ENCODE results near the gene ZSCAN5B. TPM values are rescaled to one million over a fixed set of nuclear protein-coding genes. Genes with fewer than 3 reads are reported as not detected.

ZSCAN5B gene
- total RNA-seq, 1 donor, result not detected

- no peak overlapping the region for H3K4me3 ChIP-seq (ENCODE audit: low read depth, low read length)
- TF ChIP-seq CTCF (IDR thresholded peaks at IDR 0.05; ENCODE audit: insufficient read depth, low read depth, low read length), result no peak
- no peak for DNase-seq (ENCODE audit: low read depth)
Measured at GRCh38 chr19:56174550-56174949, 23.0 kb downstream of the ZSCAN5B start.

- no peak overlapping the region for H3K4me3 ChIP-seq (ENCODE audit: low read depth, low read length)
- DNase-seq (ENCODE audit: low read depth), result no peak
Measured at GRCh38 chr19:56174086-56174485, 23.5 kb downstream of the ZSCAN5B start.

GRCh38 chr19:56170261-56170660, 27.3 kb downstream of the ZSCAN5B start:
- H3K4me3 ChIP-seq (ENCODE audit: low read depth, low read length), result no peak overlapping the region
- DNase-seq (ENCODE audit: low read depth), result no peak
- TF ChIP-seq CTCF (IDR thresholded peaks at IDR 0.05; ENCODE audit: insufficient read depth, low read depth, low read length), result no peak

More at GRCh38 chr19:56174086-56174485, 23.5 kb downstream of the ZSCAN5B start:
- TF ChIP-seq CTCF (IDR thresholded peaks at IDR 0.05; ENCODE audit: insufficient read depth, low read depth, low read length), result no peak

GRCh38 chr19:56167064-56167578, 30.5 kb downstream of the ZSCAN5B start:
- peak; percentile 11 for DNase-seq (ENCODE audit: low read depth)
- TF ChIP-seq CTCF (IDR thresholded peaks at IDR 0.05; ENCODE audit: insufficient read depth, low read depth, low read length), result no peak
- no peak overlapping the region for H3K4me3 ChIP-seq (ENCODE audit: low read depth, low read length)

- DNase-seq (ENCODE audit: low read depth), result no peak
- TF ChIP-seq CTCF (IDR thresholded peaks at IDR 0.05; ENCODE audit: insufficient read depth, low read depth, low read length), result no peak
- no peak overlapping the region for H3K4me3 ChIP-seq (ENCODE audit: low read depth, low read length)
Measured at GRCh38 chr19:56163097-56163496, 34.5 kb downstream of the ZSCAN5B start.

GRCh38 chr19:56162258-56162657, 35.3 kb downstream of the ZSCAN5B start:
- TF ChIP-seq CTCF (IDR thresholded peaks at IDR 0.05; ENCODE audit: insufficient read depth, low read depth, low read length), result no peak
- DNase-seq (ENCODE audit: low read depth), result no peak
- no peak overlapping the region for H3K4me3 ChIP-seq (ENCODE audit: low read depth, low read length)

GRCh38 chr19:56161534-56161933, 36.0 kb downstream of the ZSCAN5B start:
- no peak for DNase-seq (ENCODE audit: low read depth)
- no peak for TF ChIP-seq CTCF (IDR thresholded peaks at IDR 0.05; ENCODE audit: insufficient read depth, low read depth, low read length)
- H3K4me3 ChIP-seq (ENCODE audit: low read depth, low read length), result no peak overlapping the region

Measured in fibroblast of villous mesenchyme (primary cell).